H9 (cell line): ENCODE results near the gene RPS14. TPM values are rescaled to one million over a fixed set of nuclear protein-coding genes. Genes with fewer than 3 reads are reported as not detected.

ENCODE experiments used
- DNase-seq: peaks from one replicate; pipeline ENCODE4 v3.0.0-alpha.2; 2017
- H2AFZ ChIP-seq: one replicate; pipeline ENCODE4 v1.6.1; 2013; ENCODE audit warnings: mild to moderate bottlenecking, low read length, control low read depth, moderate library complexity
- H2AK5ac ChIP-seq: 2 replicates; pipeline ENCODE4 v1.6.1; 2013; ENCODE audit warnings: low read length, control low read depth, mixed read lengths; ENCODE audit not compliant: insufficient read length
- H2BK120ac ChIP-seq: one replicate; pipeline ENCODE4 v1.6.1; 2013; ENCODE audit warnings: low read depth, mild to moderate bottlenecking, low read length, control low read depth, inconsistent platforms; ENCODE audit not compliant: poor library complexity, severe bottlenecking
- H2BK12ac ChIP-seq: 2 replicates; pipeline ENCODE4 v1.6.1; 2013; ENCODE audit warnings: low read length, control low read depth, mixed read lengths, low read depth; ENCODE audit not compliant: insufficient read length
- H2BK15ac ChIP-seq: 2 replicates; pipeline ENCODE4 v1.6.1; 2013; ENCODE audit warnings: low read depth, low read length, control low read depth
- H2BK20ac ChIP-seq: one replicate; pipeline ENCODE4 v1.6.1; 2013; ENCODE audit warnings: low read depth, mild to moderate bottlenecking, low read length, control low read depth, inconsistent platforms; ENCODE audit not compliant: poor library complexity, severe bottlenecking
- H2BK5ac ChIP-seq: 2 replicates; pipeline ENCODE4 v1.6.1; 2013; ENCODE audit warnings: low read length, control low read depth, mixed read lengths; ENCODE audit not compliant: insufficient read length
- H3K14ac ChIP-seq: 2 replicates; pipeline ENCODE4 v1.6.1; 2013; ENCODE audit warnings: low read length, control low read depth; ENCODE audit not compliant: insufficient read depth
- H3K18ac ChIP-seq: 2 replicates; pipeline ENCODE4 v1.6.1; 2013; ENCODE audit warnings: low read depth, mild to moderate bottlenecking, mixed read lengths, low read length, control low read depth; ENCODE audit not compliant: insufficient read length
- H3K23ac ChIP-seq: 2 replicates; pipeline ENCODE4 v1.6.1; 2013; ENCODE audit warnings: low read length, control low read depth, mixed read lengths, low read depth; ENCODE audit not compliant: insufficient read length
- H3K23me2 ChIP-seq: 2 replicates; pipeline ENCODE4 v1.6.1; 2013; ENCODE audit warnings: low read depth, mild to moderate bottlenecking, mixed read lengths, low read length, control low read depth; ENCODE audit not compliant: insufficient read length, poor library complexity, severe bottlenecking
- H3K27ac ChIP-seq: 2 replicates; pipeline ENCODE4 v1.5.1; 2013; ENCODE audit warnings: low read length, control low read depth, mixed read lengths, low read depth; ENCODE audit not compliant: insufficient read length
- H3K27me3 ChIP-seq: 2 replicates; pipeline ENCODE4 v1.6.1; 2013; ENCODE audit warnings: low read length, control low read depth, inconsistent platforms; ENCODE audit not compliant: insufficient read depth
- H3K4ac ChIP-seq: 2 replicates; pipeline ENCODE4 v1.6.1; 2013; ENCODE audit warnings: low read depth, mild to moderate bottlenecking, control low read depth, inconsistent platforms, low read length, moderate library complexity
- H3K4me1 ChIP-seq: 2 replicates; pipeline ENCODE4 v1.6.1; 2013; ENCODE audit warnings: low read length, control low read depth, inconsistent platforms; ENCODE audit not compliant: insufficient read depth
- H3K4me2 ChIP-seq: 2 replicates; pipeline ENCODE4 v1.6.1; 2013; ENCODE audit warnings: low read length, control low read depth, mixed read lengths; ENCODE audit not compliant: insufficient read length, insufficient read depth
- H3K56ac ChIP-seq: 2 replicates; pipeline ENCODE4 v1.6.1; 2013; ENCODE audit warnings: low read depth, mild to moderate bottlenecking, mixed read lengths, low read length, control low read depth; ENCODE audit not compliant: insufficient read length
- H3K79me1 ChIP-seq: 2 replicates; pipeline ENCODE4 v1.6.1; 2013; ENCODE audit warnings: low read depth, mild to moderate bottlenecking, moderate library complexity, low read length, control low read depth, inconsistent platforms; ENCODE audit not compliant: insufficient read depth, poor library complexity, severe bottlenecking
- H3K79me2 ChIP-seq: 2 replicates; pipeline ENCODE4 v1.6.1; 2013; ENCODE audit warnings: low read length, control low read depth, inconsistent platforms; ENCODE audit not compliant: insufficient read depth
- H3K9ac ChIP-seq: 2 replicates; pipeline ENCODE4 v1.6.1; 2013; ENCODE audit warnings: low read length, control low read depth, mixed read lengths; ENCODE audit not compliant: insufficient read length; ENCODE audit errors: extremely low read depth
- H3K9me3 ChIP-seq: one replicate; pipeline ENCODE4 v1.6.1; 2013; ENCODE audit warnings: low read depth, low read length, inconsistent platforms; ENCODE audit not compliant: control insufficient read depth
- H3T11ph ChIP-seq: one replicate; pipeline ENCODE4 v1.6.1; 2013; ENCODE audit warnings: mild to moderate bottlenecking, low read length, control low read depth, inconsistent platforms
- H4K20me1 ChIP-seq: one replicate; pipeline ENCODE4 v1.6.1; 2013; ENCODE audit not compliant: control insufficient read depth, insufficient read length, insufficient read depth
- H4K5ac ChIP-seq: 2 replicates; pipeline ENCODE4 v1.6.1; 2013; ENCODE audit warnings: low read depth, mild to moderate bottlenecking, mixed read lengths, low read length, control low read depth; ENCODE audit not compliant: insufficient read length
- H4K8ac ChIP-seq: replicated peaks from 2 replicates; pipeline ENCODE4 v1.6.1; 2013; ENCODE audit warnings: low read length, control low read depth, mixed read lengths, low read depth; ENCODE audit not compliant: insufficient read length
- H4K91ac ChIP-seq: 2 replicates; pipeline ENCODE4 v1.6.1; 2013; ENCODE audit warnings: low read depth, mild to moderate bottlenecking, moderate library complexity, mixed read lengths, low read length, control low read depth; ENCODE audit not compliant: insufficient read length
- H3K27ac Mint-ChIP-seq, 3 experiments: 2 replicates in 2 of 3; 3 replicates in 1 of 3; pipeline ENCODE4 v1.8.0; 2020 to 2021; ENCODE audit warnings: mixed read lengths in 3 of 3, mild to moderate bottlenecking in 1 of 3, moderate library complexity in 1 of 3
- H3K27me3 Mint-ChIP-seq: 2 replicates; pipeline ENCODE4 v1.8.0; 2021; ENCODE audit warnings: low read depth, mild to moderate bottlenecking, moderate library complexity, mixed read lengths
- H3K36me3 Mint-ChIP-seq, 3 experiments: 2 replicates in 2 of 3; 3 replicates in 1 of 3; pipeline ENCODE4 v1.8.0; 2020 to 2021; ENCODE audit warnings: low read depth in 3 of 3, mixed read lengths in 3 of 3; ENCODE audit not compliant: insufficient read depth in 1 of 3
- H3K4me1 Mint-ChIP-seq, 2 experiments: 2 replicates each; pipeline ENCODE4 v1.8.0; 2020; ENCODE audit warnings: mixed read lengths in 2 of 2
- H3K4me3 Mint-ChIP-seq, 2 experiments: 2 replicates in 1 of 2; 3 replicates in 1 of 2; pipeline ENCODE4 v1.8.0; 2020 to 2021; ENCODE audit warnings: mild to moderate bottlenecking in 2 of 2, mixed read lengths in 2 of 2, moderate library complexity in 1 of 2
- H3K9me3 Mint-ChIP-seq, 2 experiments: 2 replicates in 1 of 2; 3 replicates in 1 of 2; pipeline ENCODE4 v1.8.0; 2020; ENCODE audit warnings: mild to moderate bottlenecking in 2 of 2, mixed read lengths in 2 of 2, moderate library complexity in 1 of 2
- WGBS: extraction: QIAGEN DNeasy Blood & Tissue Kit; methylation state at CpG from one replicate; pipeline ENCODE4 v1.1.7; 2013; ENCODE audit warnings: missing lambda C conversion rate, low lambda C conversion rate, mixed read lengths; ENCODE audit not compliant: insufficient read length; ENCODE audit errors: extremely low coverage; 5-methylcytosine and 5-hydroxymethylcytosine counted together
- total RNA-seq: library from RNA; stranded (reverse); gene quantifications from 2 replicates; pipeline ENCODE4 v1.2.1, GENCODE V29; 2021
- TF ChIP-seq, protein P1 (sequence below): fragments of 200-600 bp; sonication (generic); conservative IDR thresholded peaks from 3 replicates; pipeline ENCODE4 v1.8.0; 2021; ENCODE audit warnings: antibody characterized with exemption, mild to moderate bottlenecking

RPS14 gene
- total RNA-seq, 1 experiment from 2014 or later, result 2,533 TPM

DNA sequence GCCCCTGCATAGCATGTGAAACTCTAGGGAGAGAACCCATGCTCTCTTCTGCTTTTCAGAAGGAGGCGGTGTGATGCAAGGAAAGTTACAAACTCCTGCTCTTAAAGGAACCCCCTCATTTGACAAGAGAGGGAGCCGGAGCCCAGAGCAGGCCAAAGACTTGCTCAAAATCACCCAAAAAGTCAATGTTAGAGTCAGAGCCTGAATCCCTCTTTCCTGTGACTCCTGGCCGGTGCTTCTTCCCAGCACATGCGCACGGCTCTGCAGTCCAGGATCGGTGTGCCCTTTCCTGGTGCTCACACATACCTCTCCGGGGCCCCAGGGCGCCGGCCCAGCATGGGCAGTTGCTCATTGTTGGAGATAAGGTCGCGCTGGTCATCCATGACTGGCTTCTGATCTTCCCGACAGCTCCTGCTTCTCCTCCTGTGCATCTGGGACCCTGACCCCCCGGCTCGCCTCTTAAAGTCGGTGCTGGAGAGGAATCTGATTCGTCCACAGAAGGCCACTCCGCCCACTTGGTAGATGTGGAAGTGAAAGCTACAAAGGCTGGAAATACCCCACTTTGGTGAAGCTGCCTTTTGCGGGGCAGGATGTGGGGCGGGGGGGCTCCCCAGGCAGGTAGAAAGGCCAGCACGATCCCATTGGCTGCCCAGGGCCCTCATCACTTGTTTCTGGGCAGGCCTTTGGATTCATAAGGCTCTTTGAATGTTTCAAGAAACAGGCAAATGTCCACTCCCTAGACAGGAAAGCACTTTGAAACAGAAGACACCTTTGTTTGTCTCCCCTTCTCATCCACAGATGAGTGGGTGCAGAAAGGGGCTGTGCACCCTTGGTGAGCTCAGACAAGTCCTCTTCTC lies 37.0 kb downstream of the RPS14 start, which contains the start of gene CD74:
TSS of gene CD74 (minus strand) at position 592 of the 857 bp plus-strand sequence. CDS start at position 431, 161 bp downstream.
- TF ChIP-seq, protein P1, sequence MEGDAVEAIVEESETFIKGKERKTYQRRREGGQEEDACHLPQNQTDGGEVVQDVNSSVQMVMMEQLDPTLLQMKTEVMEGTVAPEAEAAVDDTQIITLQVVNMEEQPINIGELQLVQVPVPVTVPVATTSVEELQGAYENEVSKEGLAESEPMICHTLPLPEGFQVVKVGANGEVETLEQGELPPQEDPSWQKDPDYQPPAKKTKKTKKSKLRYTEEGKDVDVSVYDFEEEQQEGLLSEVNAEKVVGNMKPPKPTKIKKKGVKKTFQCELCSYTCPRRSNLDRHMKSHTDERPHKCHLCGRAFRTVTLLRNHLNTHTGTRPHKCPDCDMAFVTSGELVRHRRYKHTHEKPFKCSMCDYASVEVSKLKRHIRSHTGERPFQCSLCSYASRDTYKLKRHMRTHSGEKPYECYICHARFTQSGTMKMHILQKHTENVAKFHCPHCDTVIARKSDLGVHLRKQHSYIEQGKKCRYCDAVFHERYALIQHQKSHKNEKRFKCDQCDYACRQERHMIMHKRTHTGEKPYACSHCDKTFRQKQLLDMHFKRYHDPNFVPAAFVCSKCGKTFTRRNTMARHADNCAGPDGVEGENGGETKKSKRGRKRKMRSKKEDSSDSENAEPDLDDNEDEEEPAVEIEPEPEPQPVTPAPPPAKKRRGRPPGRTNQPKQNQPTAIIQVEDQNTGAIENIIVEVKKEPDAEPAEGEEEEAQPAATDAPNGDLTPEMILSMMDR, result no peak
- Histone ChIP-seq H3K27ac (no peak within 1 kb of the TSS), H3K4me1 (peaks cover 4% of the 10 kb centered on the region; the same call in 1 of the 2 replicates), H2BK20ac (no peak within 1 kb of the TSS), H2BK120ac (no peak within 1 kb of the TSS), H3K14ac (no peak within 1 kb of the TSS), H3K23me2 (no peaks in the 10 kb centered on the region), H4K8ac (no peak within 1 kb of the TSS), H4K91ac (no peak within 1 kb of the TSS), H3K4me2 (peak within 1 kb of the TSS; percentile 51), H4K20me1 (no peaks in the 10 kb centered on the region), H2AFZ (peak within 1 kb of the TSS; percentile 67), H3K56ac (no peak within 1 kb of the TSS), H4K5ac (no peak within 1 kb of the TSS), H2BK5ac (no peak within 1 kb of the TSS), H3K79me2 (no peaks in the 10 kb centered on the region), H3T11ph (no peak within 1 kb of the TSS), H3K18ac (peak within 1 kb of the TSS; percentile 83), H3K9me3 (no peaks in the 10 kb centered on the region), H3K4ac (no peak within 1 kb of the TSS), H3K23ac (no peak within 1 kb of the TSS), H2BK12ac (no peak within 1 kb of the TSS), H2AK5ac (no peak within 1 kb of the TSS), H3K27me3 (no peaks in the 10 kb centered on the region), H3K79me1 (no peaks in the 10 kb centered on the region), H2BK15ac (no peak within 1 kb of the TSS), H3K9ac (no peak within 1 kb of the TSS)
- Mint-ChIP-seq H3K4me1 (peaks cover 36 to 44% of the 10 kb centered on the region in 2 experiments), H3K9me3 (no peaks in the 10 kb centered on the region; a peak in 1 of 5 replicates), H3K27me3 (no peaks in the 10 kb centered on the region; the same call in none of the 2 replicates), H3K27ac (peak within 1 kb of the TSS; percentile 23 to 93 (median 85); a peak in 6 of 7 replicates), H3K36me3 (no peaks in the 10 kb centered on the region; a peak in 1 of 7 replicates), H3K4me3 (peak within 1 kb of the TSS; percentile 61 to 76)
- DNase-seq, result peak; percentile 81
- no CpG with 5 or more reads among the region's 20 CpGs for WGBS
